HG03280 (cell line): Measurements from ENCODE around the gene TEX264.
A peak's percentile ranks its signal among the peaks of the same experiment; 100 is the strongest.

Experiments
- ATAC-seq: cut with Tn5 transposase; IDR thresholded peaks from one replicate; pipeline ENCODE4 v1.9.1; 2021; ENCODE audit warnings: mild to moderate bottlenecking, moderate library complexity; ENCODE audit not compliant: unreplicated experiment

The TEX264 gene

DNA sequence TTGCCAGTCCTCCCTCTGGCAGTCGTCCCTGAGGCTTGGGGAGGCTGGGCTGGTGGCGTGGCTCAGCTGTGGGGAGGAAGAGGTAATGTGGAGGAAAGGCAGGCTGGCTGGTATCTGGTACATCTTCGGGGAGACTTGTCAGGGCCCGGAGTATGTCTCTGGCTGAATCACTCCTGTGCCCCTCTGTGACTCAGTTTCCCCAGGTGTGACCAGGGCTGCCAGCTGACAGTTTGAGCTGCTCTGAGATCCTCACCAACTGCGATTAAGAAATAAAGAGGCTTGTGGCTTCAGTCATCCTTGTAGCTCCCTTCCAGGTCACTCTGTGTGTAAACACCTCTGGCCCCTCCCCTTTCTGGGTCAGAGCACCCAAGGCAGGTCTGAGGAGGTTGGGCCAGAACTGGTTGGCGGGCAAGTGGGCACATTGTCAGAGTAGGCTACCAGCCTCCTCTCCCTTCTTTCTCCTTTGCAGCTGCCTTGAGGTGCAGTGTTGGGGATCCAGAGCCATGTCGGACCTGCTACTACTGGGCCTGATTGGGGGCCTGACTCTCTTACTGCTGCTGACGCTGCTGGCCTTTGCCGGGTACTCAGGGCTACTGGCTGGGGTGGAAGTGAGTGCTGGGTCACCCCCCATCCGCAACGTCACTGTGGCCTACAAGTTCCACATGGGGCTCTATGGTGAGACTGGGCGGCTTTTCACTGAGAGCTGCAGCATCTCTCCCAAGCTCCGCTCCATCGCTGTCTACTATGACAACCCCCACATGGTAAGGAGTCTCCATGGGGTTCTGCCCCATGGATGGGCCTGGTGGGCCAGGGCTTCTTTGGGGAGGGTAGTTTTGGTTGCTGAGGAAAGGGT, 3.0 kb downstream of the TEX264 start:
- no peak for ATAC-seq

GRCh38 chr3:51675201-51675611, 4.2 kb downstream of the TEX264 start:
- ATAC-seq = no peak

GRCh38 chr3:51676102-51676640, 5.1 kb downstream of the TEX264 start:
- no peak for ATAC-seq

DNA sequence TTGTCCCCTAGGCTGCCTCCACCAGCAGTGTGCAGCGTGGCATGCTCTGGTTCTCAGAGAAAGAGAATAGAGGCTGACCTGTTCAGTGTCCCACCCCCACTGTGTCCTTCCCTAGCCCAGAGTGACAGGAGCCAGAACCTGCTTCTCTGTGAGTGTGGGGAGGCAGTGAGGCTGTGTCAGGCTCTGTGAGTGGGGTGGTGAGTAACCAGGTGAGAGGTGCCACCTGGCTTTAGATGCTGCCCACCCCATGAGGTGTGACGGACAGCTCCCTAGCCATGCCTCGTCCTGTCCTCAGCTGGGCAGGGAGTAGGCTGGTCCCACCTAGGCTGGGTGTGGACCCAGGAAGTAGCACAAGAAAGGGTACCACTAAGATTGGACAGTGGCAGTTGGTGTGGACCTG, 6.3 kb downstream of the TEX264 start:
- ATAC-seq = no peak

DNA sequence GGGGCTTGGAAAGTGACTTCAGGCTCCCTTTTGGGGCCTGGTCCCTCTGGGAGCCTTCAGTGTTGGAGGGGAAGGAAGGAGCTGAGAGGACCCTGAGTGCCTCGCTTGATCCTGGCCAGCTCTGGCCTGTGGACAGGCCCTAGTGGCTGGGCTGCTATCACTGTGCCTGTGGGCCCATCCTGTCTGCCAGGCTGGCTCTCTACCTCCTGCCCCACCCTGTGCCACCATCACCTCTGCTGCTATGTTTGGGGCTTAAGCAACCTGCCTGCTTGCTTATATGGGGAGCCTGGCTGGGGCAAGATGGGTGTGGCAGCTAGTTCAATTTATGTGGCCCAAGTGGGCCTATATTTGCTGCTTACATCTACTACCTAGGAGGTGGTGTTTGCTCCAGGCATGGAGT, 7.1 kb downstream of the TEX264 start:
- no peak for ATAC-seq

GRCh38 chr3:51678641-51679040, 7.6 kb downstream of the TEX264 start:
- no peak for ATAC-seq

GRCh38 chr3:51679318-51679717, 8.3 kb downstream of the TEX264 start:
- no peak for ATAC-seq

DNA sequence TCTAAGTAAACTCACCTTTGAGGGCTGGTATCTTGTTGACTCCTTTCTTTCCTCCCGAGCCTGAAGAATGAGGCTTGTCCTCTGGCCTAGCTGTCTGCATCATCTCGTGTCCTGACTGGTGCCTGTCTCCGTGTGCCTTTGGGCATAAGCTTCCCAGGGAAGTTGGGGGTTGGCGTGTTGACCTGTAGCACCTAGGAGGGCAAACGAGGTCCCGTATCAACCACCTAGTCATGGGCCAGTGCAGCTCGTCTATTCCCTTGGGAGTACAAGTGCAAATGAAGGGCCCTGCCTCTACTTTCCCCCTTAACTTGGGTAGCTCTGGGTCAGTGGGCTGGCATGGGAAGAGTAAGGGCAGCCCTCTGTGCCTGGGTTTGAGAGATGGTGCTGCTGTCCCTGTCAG, 8.7 kb downstream of the TEX264 start:
- no peak for ATAC-seq

DNA sequence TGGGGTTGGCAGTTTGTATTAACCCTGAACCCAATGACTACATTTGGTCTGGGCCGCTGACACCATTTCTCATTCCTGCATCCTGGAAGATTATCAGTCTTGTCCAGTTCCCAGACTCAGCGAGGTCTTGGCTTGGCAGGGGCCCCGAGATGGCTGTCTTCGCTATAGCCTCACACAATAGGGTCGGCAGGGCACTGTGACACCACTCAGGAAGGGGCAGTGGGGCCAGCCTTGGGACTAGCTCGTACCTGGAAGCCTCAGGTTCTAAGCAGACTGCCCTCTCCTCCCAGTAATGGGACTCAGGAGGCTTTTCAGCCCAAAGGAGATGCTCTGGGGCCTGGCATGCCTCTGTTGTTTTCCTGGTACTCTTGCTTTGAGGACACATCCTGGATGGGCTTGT, 9.1 kb downstream of the TEX264 start:
- no peak for ATAC-seq

- no peak for ATAC-seq
Measured at GRCh38 chr3:51680663-51681230, 9.7 kb downstream of the TEX264 start.

DNA sequence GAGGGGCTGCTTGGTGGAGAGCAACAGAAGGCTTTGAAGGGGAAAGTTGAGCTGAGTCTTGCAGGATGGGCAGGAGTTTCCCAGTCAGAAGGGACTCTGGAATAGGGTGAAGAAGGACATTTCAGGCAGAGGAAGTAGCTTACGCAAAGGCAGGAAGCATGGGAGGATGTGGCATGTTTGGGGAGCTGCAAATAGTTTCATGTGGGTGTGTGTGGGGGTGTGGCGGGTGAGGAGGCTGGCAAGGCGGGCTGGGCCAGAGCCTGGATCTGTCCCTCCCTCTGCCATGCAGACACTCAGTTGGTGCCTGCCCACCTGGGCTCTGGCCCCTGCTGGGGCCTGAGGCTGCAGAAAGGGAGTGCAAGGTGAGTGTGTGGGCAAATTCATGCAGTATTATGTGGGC, 10.4 kb downstream of the TEX264 start:
- ATAC-seq = peak; percentile 6

- peak; percentile 89 for ATAC-seq
Measured at GRCh38 chr3:51682079-51682478, 11.0 kb downstream of the TEX264 start.

GRCh38 chr3:51682526-51682925, 11.5 kb downstream of the TEX264 start:
- no peak for ATAC-seq

DNA sequence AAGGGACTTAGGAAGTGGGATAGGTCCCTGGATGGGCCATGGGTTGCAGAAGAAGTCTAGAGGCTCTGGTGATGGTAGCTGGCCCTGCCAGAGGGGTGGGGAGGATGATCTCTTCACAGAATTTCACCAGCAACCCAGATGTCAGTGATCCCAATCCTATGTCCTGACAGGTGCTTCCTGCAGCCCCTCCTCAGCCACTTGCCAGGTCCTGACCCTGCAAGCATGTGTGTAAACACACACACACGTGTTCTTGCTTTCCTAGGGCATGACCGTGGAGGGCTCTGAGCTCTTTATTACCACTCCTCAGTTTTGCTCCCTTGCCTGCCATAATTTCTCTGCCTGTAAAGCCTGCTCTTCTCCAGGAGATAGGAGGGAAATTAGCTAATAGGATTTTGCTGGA, 12.5 kb downstream of the TEX264 start:
- ATAC-seq = no peak

DNA sequence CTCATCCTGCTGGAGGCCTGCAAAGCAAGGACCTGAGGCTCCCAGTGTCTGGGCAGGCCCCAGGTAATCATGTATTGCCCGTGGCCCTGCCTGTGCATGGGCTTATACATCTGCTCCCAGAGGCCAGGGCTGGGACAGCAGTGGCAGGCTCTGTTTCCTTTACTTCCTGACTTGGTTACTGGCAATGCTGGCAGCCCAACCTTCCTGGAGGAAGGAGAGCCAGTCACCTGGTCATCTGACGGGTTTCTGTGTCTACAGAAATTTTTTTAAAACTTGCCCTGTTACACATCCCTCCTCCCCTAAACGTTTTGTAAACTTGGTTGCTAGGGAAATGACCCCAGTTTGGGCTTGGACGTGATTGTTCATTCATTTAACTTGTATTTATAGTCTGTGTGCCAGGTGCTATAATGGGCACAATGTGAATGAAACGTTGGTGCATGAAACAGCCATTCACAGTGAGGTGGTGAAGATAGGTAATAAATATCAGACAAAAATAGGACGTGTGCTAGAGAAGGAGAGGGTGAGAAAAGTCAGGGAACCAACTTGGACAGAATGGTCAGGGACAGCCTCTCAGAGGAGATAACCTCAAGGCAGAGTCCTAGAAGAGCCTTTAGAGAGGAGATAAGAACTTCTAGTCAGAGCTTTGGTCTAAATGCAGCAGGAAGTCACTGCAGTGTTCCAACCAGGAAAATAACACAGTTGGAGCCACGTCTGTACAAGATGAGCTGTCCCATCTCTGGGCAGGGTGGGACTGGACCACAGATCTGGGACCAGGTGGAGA, 14.1 kb downstream of the TEX264 start:
- no peak for ATAC-seq

DNA sequence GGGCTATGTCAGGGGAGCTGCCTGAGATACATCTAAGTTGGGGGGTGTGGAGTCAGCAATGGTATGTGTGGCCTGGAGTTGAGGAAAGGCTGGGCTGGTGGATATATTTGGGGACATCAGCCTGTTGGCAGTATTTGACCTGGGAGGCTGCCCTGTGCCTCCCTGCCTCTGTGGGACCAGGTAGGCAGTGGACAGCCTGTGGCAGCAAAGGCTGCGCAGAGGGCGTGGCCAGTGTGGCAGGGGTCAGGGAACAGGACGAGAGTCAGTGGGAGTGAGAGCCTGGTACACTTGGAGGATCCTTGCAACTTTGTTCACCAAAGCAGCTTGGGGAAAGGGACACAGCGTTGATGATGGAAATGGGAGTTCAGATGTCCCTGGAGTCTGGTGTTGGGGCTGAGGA, 15.0 kb downstream of the TEX264 start:
- no peak for ATAC-seq

- no peak for ATAC-seq
Measured at GRCh38 chr3:51686512-51687215, 15.6 kb downstream of the TEX264 start.

DNA sequence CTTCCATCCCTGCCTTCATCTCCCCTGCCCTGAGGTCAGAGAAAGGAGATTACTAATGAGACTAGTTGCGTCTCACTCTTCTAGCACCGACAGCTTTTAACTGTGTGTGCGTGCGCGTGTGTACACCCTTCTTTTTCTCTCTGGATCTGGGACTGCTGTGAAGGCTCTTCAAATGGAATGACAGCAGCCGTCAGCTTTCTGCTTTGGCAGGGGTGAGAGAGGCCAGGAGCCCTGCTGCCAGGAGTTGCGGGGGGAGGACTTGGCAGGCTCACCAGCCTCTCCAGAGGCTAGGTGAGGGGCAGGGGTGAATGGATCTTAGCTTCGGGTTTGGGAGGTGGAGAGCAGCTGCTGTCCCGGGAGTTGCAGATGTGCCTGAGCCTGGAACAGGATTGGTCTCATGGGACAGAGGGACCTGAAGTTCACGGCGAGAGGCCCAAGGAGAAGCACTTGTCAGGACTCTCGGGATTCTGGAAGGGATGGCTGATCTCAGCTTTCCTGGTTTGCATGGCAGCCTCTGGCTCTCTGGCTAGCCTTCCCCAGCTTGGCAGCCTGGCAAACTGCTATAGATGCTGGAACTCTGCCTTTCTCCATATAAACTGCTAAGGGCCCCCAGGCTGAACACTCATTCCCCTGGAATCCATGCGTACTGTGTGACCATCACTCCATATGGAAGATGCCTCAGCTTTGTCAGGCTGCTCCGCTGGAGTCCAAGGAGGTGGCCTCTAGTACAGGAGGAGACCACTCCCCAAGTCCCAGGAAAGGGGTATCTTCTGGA, 16.6 kb downstream of the TEX264 start:
- ATAC-seq = no peak

DNA sequence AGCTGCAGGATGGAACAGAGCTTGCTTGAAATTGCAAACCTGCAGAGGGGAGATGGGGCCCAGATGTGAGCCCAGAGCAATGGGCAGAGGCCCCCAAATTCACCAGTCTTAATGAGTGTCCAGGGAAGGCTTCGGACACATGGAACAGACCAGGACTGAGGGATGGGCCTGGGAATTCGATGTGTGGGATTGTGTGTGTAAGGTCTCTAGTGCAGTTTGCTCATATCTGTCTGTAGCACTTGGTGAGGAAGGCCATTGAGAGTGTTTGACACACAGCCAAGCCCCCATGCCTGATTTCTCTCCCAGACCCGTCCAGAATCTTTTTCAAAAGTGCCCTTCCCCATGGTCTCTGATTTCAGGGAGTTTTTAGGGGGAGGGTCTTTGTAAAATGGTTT, 17.2 kb downstream of the TEX264 start:
- ATAC-seq = no peak

DNA sequence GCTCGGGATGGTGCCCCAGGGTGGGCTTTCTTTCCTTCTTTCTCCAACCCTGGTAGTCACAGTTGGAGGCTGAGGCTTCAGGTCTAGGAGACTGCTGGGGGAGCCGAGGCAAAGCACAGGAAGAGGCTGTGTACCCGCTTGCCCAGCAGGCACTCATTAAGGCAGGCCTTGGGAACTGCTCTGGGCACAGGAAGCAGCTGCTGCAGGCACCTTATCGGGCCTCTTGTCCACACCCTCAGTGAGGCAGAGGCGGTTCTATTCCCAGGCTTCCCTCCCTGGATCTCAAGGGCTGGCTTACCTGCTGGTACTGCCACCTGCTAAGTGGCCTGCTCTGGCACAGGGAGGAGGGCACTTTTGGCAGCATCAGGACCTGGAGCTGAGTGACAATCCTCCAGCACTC, 20.0 kb downstream of the TEX264 start:
- no peak for ATAC-seq
